SK-N-MC (cell line): ENCODE data around the gene TUBA3C.

Experiments
- DNase-seq: peaks from one replicate; pipeline ENCODE4 v3.0.0-alpha.2; 2011; ENCODE audit warnings: low read depth, low spot score
- H3K27ac ChIP-seq: fragments of 200-600 bp; sonication (generic); 2 replicates; pipeline ENCODE4 v1.5.1; 2016; ENCODE audit warnings: mixed run types
- H3K36me3 ChIP-seq: fragments of 200-600 bp; sonication (generic); 2 replicates; pipeline ENCODE4 v1.6.1; 2017; ENCODE audit warnings: antibody characterized with exemption, low read length, mixed read lengths; ENCODE audit not compliant: insufficient read depth
- H3K4me3 ChIP-seq: fragments of 200-600 bp; sonication (generic); 2 replicates; pipeline ENCODE4 v1.5.1; 2016
- H3K9ac ChIP-seq: fragments of 200-600 bp; sonication (generic); 2 replicates; pipeline ENCODE4 v1.8.0; 2017; ENCODE audit warnings: mixed run types, mixed read lengths; ENCODE audit not compliant: insufficient read length
- H3K9me3 ChIP-seq: fragments of 200-600 bp; sonication (generic); 2 replicates; pipeline ENCODE4 v1.6.1; 2017; ENCODE audit warnings: low read depth, mild to moderate bottlenecking, antibody characterized with exemption, low read length, moderate library complexity, mixed read lengths
- EZH2 ChIP-seq: fragments of 200-600 bp; sonication (generic); IDR thresholded peaks from one replicate; pipeline ENCODE4 v1.6.1; 2017; ENCODE audit warnings: antibody characterized with exemption
- FOXP2 ChIP-seq: optimal IDR thresholded peaks from 2 replicates; pipeline ENCODE3; 2011; ENCODE audit warnings: mild to moderate bottlenecking, moderate library complexity; ENCODE audit not compliant: insufficient read depth; ENCODE audit errors: extremely low read length, control extremely low read depth
- POLR2AphosphoS5 ChIP-seq: IDR thresholded peaks from 2 replicates; pipeline ENCODE4 v1.6.1; 2012; ENCODE audit warnings: mild to moderate bottlenecking, low read depth, low read length, borderline replicate concordance

The TUBA3C gene

GRCh38 chr13:19156013-19156825 lies 25.4 kb downstream of the TUBA3C start:
- no peak for DNase-seq
- Histone ChIP-seq H3K9ac (no peak overlapping the region), H3K4me3 (no peak overlapping the region), H3K36me3 (no peaks in the 10 kb centered on the region), H3K9me3 (no peaks in the 10 kb centered on the region), H3K27ac (no peak overlapping the region)
- TF ChIP-seq FOXP2, result no peak
- no peak for TF ChIP-seq EZH2
- no peak for TF ChIP-seq POLR2AphosphoS5

GRCh38 chr13:19155321-19155861 lies 26.2 kb downstream of the TUBA3C start:
- DNase-seq, result no peak
- Histone ChIP-seq H3K9ac (no peak overlapping the region), H3K9me3 (no peaks in the 10 kb centered on the region), H3K36me3 (no peaks in the 10 kb centered on the region), H3K27ac (no peak overlapping the region), H3K4me3 (no peak overlapping the region)
- TF ChIP-seq EZH2 (no peak), FOXP2 (no peak), POLR2AphosphoS5 (no peak)

- H3K4me3 ChIP-seq, result no peak overlapping the region
- no peaks in the 10 kb centered on the region for H3K9me3 ChIP-seq
- no peaks in the 10 kb centered on the region for H3K36me3 ChIP-seq
- TF ChIP-seq EZH2, result no peak
- TF ChIP-seq FOXP2, result no peak
- TF ChIP-seq POLR2AphosphoS5, result no peak
- no peak for DNase-seq
- H3K27ac ChIP-seq, result no peak overlapping the region
- H3K9ac ChIP-seq, result no peak overlapping the region
These were observed 26.8 kb downstream of the TUBA3C start for GRCh38 chr13:19154843-19155242.

GRCh38 chr13:19153782-19154450 lies 27.7 kb downstream of the TUBA3C start:
- H3K36me3 ChIP-seq, result no peaks in the 10 kb centered on the region
- TF ChIP-seq POLR2AphosphoS5, result no peak
- no peak for TF ChIP-seq FOXP2
- no peak for TF ChIP-seq EZH2
- H3K4me3 ChIP-seq, result no peak overlapping the region
- no peak overlapping the region for H3K27ac ChIP-seq
- H3K9ac ChIP-seq, result no peak overlapping the region
- no peaks in the 10 kb centered on the region for H3K9me3 ChIP-seq
- DNase-seq, result no peak

GRCh38 chr13:19152403-19152802 lies 29.2 kb downstream of the TUBA3C start:
- DNase-seq, result no peak
- no peaks in the 10 kb centered on the region for H3K9me3 ChIP-seq
- no peak for TF ChIP-seq FOXP2
- no peak for TF ChIP-seq EZH2
- no peak for TF ChIP-seq POLR2AphosphoS5

GRCh38 chr13:19151581-19152263 lies 29.9 kb downstream of the TUBA3C start:
- no peak overlapping the region for H3K27ac ChIP-seq
- no peak for DNase-seq
- no peaks in the 10 kb centered on the region for H3K36me3 ChIP-seq
- H3K4me3 ChIP-seq, result no peak overlapping the region
- H3K9ac ChIP-seq, result no peak overlapping the region
- H3K9me3 ChIP-seq, result no peaks in the 10 kb centered on the region
- no peak for TF ChIP-seq EZH2
- TF ChIP-seq FOXP2, result no peak
- no peak for TF ChIP-seq POLR2AphosphoS5

More at GRCh38 chr13:19152403-19152802, 29.2 kb downstream of the TUBA3C start:
- no peak overlapping the region for H3K9ac ChIP-seq
- no peak overlapping the region for H3K27ac ChIP-seq
- H3K4me3 ChIP-seq, result no peak overlapping the region
- H3K36me3 ChIP-seq, result no peaks in the 10 kb centered on the region

GRCh38 chr13:19150712-19151228 lies 30.9 kb downstream of the TUBA3C start:
- Histone ChIP-seq H3K4me3 (no peak overlapping the region), H3K36me3 (no peaks in the 10 kb centered on the region), H3K9me3 (no peaks in the 10 kb centered on the region), H3K27ac (no peak overlapping the region), H3K9ac (no peak overlapping the region)
- TF ChIP-seq EZH2, result no peak
- no peak for TF ChIP-seq FOXP2
- TF ChIP-seq POLR2AphosphoS5, result no peak
- DNase-seq, result no peak

- TF ChIP-seq POLR2AphosphoS5 (no peak), FOXP2 (no peak), EZH2 (no peak)
- no peak for DNase-seq
- H3K9me3 ChIP-seq, result no peaks in the 10 kb centered on the region
- H3K27ac ChIP-seq, result no peak overlapping the region
- H3K4me3 ChIP-seq, result no peak overlapping the region
- H3K36me3 ChIP-seq, result no peaks in the 10 kb centered on the region
- no peak overlapping the region for H3K9ac ChIP-seq
These were observed 31.4 kb downstream of the TUBA3C start for GRCh38 chr13:19150226-19150625.
